Activated naive CD8-positive, alpha-beta T cell treated with anti-CD3 and anti-CD28 coated beads for 36 hours (primary cell): Measurements from ENCODE around the gene AFF2. TPM values are rescaled to one million over a fixed set of nuclear protein-coding genes. Genes with fewer than 3 reads are reported as not detected.
"Not testable (repeated sequence)": the region's sequence is repeated elsewhere in the genome, so short reads cannot be mapped to it uniquely, and the experiment has no call there.

Experiments used
- DNase-seq: peaks from one replicate; pipeline ENCODE4 v3.0.0; 2021
- H3K27ac Mint-ChIP-seq: one replicate; pipeline ENCODE4 v1.8.0; 2022; ENCODE audit warnings: mild to moderate bottlenecking, moderate library complexity, mixed read lengths
- H3K27me3 Mint-ChIP-seq: one replicate; pipeline ENCODE4 v1.8.0; 2022; ENCODE audit warnings: mild to moderate bottlenecking, mixed read lengths
- H3K36me3 Mint-ChIP-seq: one replicate; pipeline ENCODE4 v1.8.0; 2021; ENCODE audit warnings: mild to moderate bottlenecking, mixed read lengths
- H3K4me1 Mint-ChIP-seq: one replicate; pipeline ENCODE4 v1.8.0; 2021; ENCODE audit warnings: mixed read lengths
- H3K4me3 Mint-ChIP-seq: one replicate; pipeline ENCODE4 v1.8.0; 2022; ENCODE audit warnings: mild to moderate bottlenecking, moderate library complexity, mixed read lengths
- H3K9me3 Mint-ChIP-seq: one replicate; pipeline ENCODE4 v1.8.0; 2022; ENCODE audit warnings: mixed read lengths
- total RNA-seq, 2 experiments: library from RNA; stranded (reverse); gene quantifications; one replicate each; pipeline ENCODE4 v1.2.3, GENCODE V29; 2021

Gene AFF2
- total RNA-seq, 2 experiments from 2014 or later = 1.4 to 1.7 TPM

DNA sequence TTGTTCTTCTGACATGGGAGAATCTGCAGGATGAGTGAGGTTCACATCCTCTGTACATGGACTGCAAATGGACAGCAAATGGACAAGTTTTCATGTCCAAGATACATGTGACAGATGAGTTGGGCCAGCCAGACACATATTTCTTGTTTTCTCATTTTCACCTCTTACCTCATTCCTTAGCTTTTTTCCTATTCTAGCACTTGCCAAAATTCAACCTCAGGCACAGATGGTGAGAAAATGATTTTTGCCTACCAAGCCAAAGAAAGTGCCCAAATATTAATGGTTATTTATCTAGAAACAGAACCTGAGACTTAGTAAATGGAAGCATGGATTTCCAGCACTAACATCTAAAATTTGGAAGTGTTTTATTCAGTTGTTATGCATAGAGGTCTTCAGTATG, 402.2 kb downstream of the AFF2 start:
- peaks cover 3% of the 10 kb centered on the region for H3K36me3 Mint-ChIP-seq
- DNase-seq = no peak
- no peaks in the 10 kb centered on the region for H3K4me1 Mint-ChIP-seq
- H3K27ac Mint-ChIP-seq = no peak overlapping the region
- H3K4me3 Mint-ChIP-seq = no peak overlapping the region
- peaks cover 2% of the 10 kb centered on the region for H3K9me3 Mint-ChIP-seq
- no peaks in the 10 kb centered on the region for H3K27me3 Mint-ChIP-seq

DNA sequence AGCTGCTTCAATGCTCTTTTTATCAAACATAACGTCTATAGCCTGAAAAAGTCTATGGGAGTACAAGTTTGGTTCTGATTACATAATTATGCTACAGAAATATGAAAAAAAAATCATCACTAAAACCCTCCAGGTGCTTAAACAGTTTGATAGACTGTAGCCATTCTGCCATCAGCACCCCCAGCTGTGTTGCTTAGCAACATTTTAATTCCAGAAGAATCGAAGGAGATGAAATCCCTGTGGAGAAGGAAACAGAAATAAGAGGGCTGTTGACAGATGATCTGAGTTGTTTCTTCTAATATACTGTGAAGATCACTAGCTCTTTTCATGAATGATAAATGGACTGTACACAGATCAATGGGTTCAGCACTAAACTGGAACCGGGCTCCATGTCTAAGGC, 402.8 kb downstream of the AFF2 start:
- no peak for DNase-seq
- Mint-ChIP-seq H3K36me3 (peaks cover 3% of the 10 kb centered on the region), H3K9me3 (peaks cover 2% of the 10 kb centered on the region), H3K27me3 (no peaks in the 10 kb centered on the region), H3K4me3 (no peak overlapping the region), H3K27ac (no peak overlapping the region), H3K4me1 (no peaks in the 10 kb centered on the region)

GRCh38 chrX:148904421-148905111, 404.1 kb downstream of the AFF2 start:
- Mint-ChIP-seq H3K9me3 (peaks cover 2% of the 10 kb centered on the region), H3K27ac (no peak overlapping the region), H3K36me3 (peaks cover 3% of the 10 kb centered on the region), H3K27me3 (no peaks in the 10 kb centered on the region), H3K4me1 (no peaks in the 10 kb centered on the region), H3K4me3 (no peak overlapping the region)
- no peak for DNase-seq

- H3K4me1 Mint-ChIP-seq = no peaks in the 10 kb centered on the region
- DNase-seq = no peak
- peaks cover 2% of the 10 kb centered on the region for H3K9me3 Mint-ChIP-seq
- no peak overlapping the region for H3K27ac Mint-ChIP-seq
- H3K36me3 Mint-ChIP-seq = peaks cover 3% of the 10 kb centered on the region
- no peaks in the 10 kb centered on the region for H3K27me3 Mint-ChIP-seq
- H3K4me3 Mint-ChIP-seq = no peak overlapping the region
Measured at GRCh38 chrX:148905400-148905799, 405.0 kb downstream of the AFF2 start.

DNA sequence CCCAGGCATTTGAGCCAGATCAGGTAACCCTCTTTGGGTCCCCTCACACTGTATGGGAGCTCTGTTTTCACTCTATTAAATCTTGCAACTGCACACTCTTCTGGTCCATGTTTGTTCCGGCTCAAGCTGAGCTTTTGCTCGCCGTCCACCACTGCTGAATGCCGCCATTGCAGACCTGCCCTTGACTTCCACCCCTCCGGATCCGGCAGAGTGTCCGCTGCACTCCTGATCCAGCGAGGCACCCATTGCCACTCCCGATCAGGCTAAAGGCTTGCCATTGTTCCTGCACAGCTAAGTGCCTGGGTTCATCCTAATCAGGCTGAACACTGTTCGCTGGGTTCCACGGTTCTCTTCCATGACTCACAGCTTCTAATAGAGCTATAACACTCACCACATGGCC, 406.2 kb downstream of the AFF2 start:
- H3K4me1 Mint-ChIP-seq, H3K4me3 Mint-ChIP-seq, H3K27me3 Mint-ChIP-seq, DNase-seq, H3K9me3 Mint-ChIP-seq, H3K36me3 Mint-ChIP-seq, H3K27ac Mint-ChIP-seq: not testable (repeated sequence)

DNA sequence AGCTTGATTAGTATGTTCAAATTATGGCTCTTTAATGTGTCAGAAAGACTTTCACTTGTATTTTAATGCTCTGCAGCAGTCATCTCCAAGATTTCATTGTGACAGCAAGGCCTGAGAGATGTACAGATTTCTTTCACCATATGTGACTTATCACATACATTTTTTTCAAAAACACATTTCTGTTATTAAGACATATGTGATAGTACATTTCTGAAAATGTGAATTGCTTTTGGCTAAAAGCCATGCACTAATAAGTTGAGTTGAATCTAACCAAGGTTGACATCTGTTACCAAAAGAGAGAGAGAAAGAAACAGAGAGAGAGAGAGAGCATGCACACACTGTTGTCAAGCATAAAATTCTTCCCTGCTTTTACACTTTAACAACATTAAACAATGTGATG, 409.3 kb downstream of the AFF2 start:
- Mint-ChIP-seq H3K4me3 (no peak overlapping the region), H3K36me3 (peaks cover 3% of the 10 kb centered on the region), H3K4me1 (no peaks in the 10 kb centered on the region), H3K27me3 (no peaks in the 10 kb centered on the region), H3K27ac (no peak overlapping the region), H3K9me3 (peaks cover 2% of the 10 kb centered on the region)
- DNase-seq = no peak

DNA sequence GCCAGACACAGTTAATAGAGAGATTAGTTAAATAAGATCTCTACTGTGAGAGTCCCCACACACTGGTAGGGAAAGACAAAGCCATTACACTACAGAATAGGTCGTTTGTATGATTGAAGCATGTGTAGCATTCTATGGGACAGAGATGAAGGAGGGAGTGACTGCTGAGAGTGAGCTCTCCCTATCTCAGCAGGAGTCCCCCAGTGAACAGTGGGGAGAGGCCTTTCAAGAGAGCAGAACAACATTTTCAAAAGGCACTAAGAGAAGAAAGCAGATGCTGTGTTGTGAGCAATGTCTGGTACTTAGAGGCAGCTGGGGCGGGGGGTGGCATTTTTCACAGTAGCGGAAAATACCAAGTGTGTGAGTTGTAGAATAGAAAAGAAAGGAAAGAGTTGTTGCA, 413.6 kb downstream of the AFF2 start:
- Mint-ChIP-seq H3K36me3 (no peaks in the 10 kb centered on the region), H3K27ac (no peak overlapping the region), H3K4me3 (no peak overlapping the region), H3K27me3 (no peaks in the 10 kb centered on the region), H3K9me3 (no peaks in the 10 kb centered on the region), H3K4me1 (no peaks in the 10 kb centered on the region)
- DNase-seq = no peak

DNA sequence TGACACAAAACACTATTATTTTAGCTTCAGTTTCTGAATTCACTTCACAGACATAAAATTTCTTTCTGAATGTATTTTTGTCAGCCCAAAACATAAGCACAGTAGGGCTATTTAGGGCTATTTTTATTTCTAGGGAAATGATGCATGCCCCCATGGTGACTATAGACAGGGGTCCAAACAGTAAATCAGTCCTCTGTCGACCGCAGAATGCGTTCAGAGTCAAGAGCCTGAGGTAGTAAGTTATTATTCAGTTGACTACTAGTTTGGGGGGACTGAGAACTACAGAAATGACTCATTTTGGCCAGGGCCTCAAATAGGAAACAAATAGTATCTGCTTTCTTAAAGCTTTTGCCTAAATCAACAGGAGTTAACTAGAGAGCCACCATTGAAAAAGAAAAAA, 414.4 kb downstream of the AFF2 start:
- Mint-ChIP-seq H3K4me1 (no peaks in the 10 kb centered on the region), H3K27ac (no peak overlapping the region), H3K27me3 (no peaks in the 10 kb centered on the region), H3K36me3 (no peaks in the 10 kb centered on the region), H3K9me3 (no peaks in the 10 kb centered on the region), H3K4me3 (no peak overlapping the region)
- no peak for DNase-seq

GRCh38 chrX:148915474-148915873, 415.1 kb downstream of the AFF2 start:
- no peak for DNase-seq
- no peaks in the 10 kb centered on the region for H3K36me3 Mint-ChIP-seq
- H3K27me3 Mint-ChIP-seq = no peaks in the 10 kb centered on the region
- H3K4me1 Mint-ChIP-seq = no peaks in the 10 kb centered on the region
- no peak overlapping the region for H3K4me3 Mint-ChIP-seq
- no peaks in the 10 kb centered on the region for H3K9me3 Mint-ChIP-seq
- no peak overlapping the region for H3K27ac Mint-ChIP-seq

- Mint-ChIP-seq H3K4me1 (no peaks in the 10 kb centered on the region), H3K4me3 (no peak overlapping the region), H3K36me3 (no peaks in the 10 kb centered on the region), H3K27me3 (no peaks in the 10 kb centered on the region), H3K27ac (no peak overlapping the region), H3K9me3 (no peaks in the 10 kb centered on the region)
- DNase-seq = no peak
Measured at GRCh38 chrX:148917441-148917840, 417.0 kb downstream of the AFF2 start.

- Mint-ChIP-seq H3K27me3 (no peaks in the 10 kb centered on the region), H3K27ac (no peak overlapping the region), H3K4me3 (no peak overlapping the region), H3K36me3 (no peaks in the 10 kb centered on the region), H3K4me1 (no peaks in the 10 kb centered on the region), H3K9me3 (no peaks in the 10 kb centered on the region)
- no peak for DNase-seq
Measured at GRCh38 chrX:148923631-148924030, 423.2 kb downstream of the AFF2 start.

- Mint-ChIP-seq H3K9me3 (no peaks in the 10 kb centered on the region), H3K27ac (no peak overlapping the region), H3K36me3 (no peaks in the 10 kb centered on the region), H3K4me1 (no peaks in the 10 kb centered on the region), H3K27me3 (no peaks in the 10 kb centered on the region), H3K4me3 (no peak overlapping the region)
- DNase-seq = no peak
Measured at GRCh38 chrX:148926371-148926770, 426.0 kb downstream of the AFF2 start.

GRCh38 chrX:148928811-148929210, 428.4 kb downstream of the AFF2 start:
- Mint-ChIP-seq H3K27ac (no peak overlapping the region), H3K27me3 (no peaks in the 10 kb centered on the region), H3K36me3 (no peaks in the 10 kb centered on the region), H3K9me3 (no peaks in the 10 kb centered on the region), H3K4me1 (no peaks in the 10 kb centered on the region), H3K4me3 (no peak overlapping the region)
- DNase-seq = no peak

DNA sequence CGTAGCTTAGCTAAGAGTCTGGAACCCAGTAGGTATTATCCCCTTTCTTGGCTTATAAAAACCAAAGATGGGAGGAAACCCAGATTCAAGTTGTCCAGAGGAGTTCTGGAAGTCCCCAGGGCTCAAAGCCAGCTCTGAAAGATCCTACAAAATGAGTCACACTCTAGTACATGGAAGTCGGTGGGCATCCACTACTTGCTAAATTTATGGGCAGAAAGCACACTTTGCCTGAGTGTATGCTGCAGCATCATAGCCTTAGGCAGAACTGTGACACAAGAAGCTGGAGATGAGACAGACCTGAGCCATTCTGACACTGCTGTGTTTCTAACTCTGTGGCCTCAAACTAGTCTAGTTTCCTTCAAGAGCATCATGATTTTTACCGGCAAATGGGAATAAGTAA, 429.3 kb downstream of the AFF2 start:
- no peaks in the 10 kb centered on the region for H3K36me3 Mint-ChIP-seq

DNA sequence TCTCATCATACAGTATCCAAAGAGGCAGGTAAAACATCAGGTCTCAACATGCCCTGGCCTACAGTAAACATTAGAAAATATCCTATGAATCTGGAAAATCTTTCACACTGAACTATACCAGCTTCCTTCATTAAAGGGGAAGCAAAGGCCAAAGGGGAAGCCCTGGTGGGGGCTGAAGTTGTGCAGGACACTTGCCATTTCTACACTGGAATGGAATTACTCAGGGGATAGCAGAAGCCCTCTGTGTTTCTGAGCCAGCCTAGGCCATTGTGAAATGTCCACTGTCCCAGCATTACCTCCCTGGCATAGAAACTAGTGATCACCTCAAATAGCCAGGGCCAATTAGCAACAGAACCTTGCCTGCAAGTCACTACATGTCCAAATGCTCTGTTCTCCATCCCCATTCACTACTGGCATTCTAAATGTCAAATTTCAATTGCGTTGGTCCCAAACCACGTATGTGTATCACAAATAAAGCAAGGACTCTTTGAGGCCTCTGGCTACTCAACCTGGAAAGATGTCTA, 429.9 kb downstream of the AFF2 start:
- Mint-ChIP-seq H3K9me3 (no peaks in the 10 kb centered on the region), H3K4me3 (no peak overlapping the region), H3K36me3 (no peaks in the 10 kb centered on the region), H3K27ac (no peak overlapping the region), H3K4me1 (no peaks in the 10 kb centered on the region), H3K27me3 (no peaks in the 10 kb centered on the region)
- DNase-seq = no peak

More for the DNA sequence above, 429.3 kb downstream of the AFF2 start:
- no peak overlapping the region for H3K4me3 Mint-ChIP-seq
- DNase-seq = no peak
- H3K9me3 Mint-ChIP-seq = no peaks in the 10 kb centered on the region
- H3K27ac Mint-ChIP-seq = no peak overlapping the region
- H3K4me1 Mint-ChIP-seq = no peaks in the 10 kb centered on the region
- no peaks in the 10 kb centered on the region for H3K27me3 Mint-ChIP-seq

- Mint-ChIP-seq H3K4me1 (no peaks in the 10 kb centered on the region), H3K9me3 (no peaks in the 10 kb centered on the region), H3K27me3 (no peaks in the 10 kb centered on the region), H3K27ac (no peak overlapping the region), H3K36me3 (no peaks in the 10 kb centered on the region), H3K4me3 (no peak overlapping the region)
- no peak for DNase-seq
Measured at GRCh38 chrX:148933881-148934280, 433.5 kb downstream of the AFF2 start.
